Measurements from ENCODE around the gene NUDT6.

NUDT6 gene

GRCh38 chr4:122879001-122879400 is 43.4 kb downstream of the NUDT6 start:
- H2AFZ ChIP-seq (ENCODE audit: low read length): no peak overlapping the region
- H3K9me2 ChIP-seq (replicated peaks; ENCODE audit: low read depth, low read length): no peaks in the 10 kb centered on the region
- H3K4me3 ChIP-seq (ENCODE audit: low read length, poor library complexity, severe bottlenecking): no peak overlapping the region
- no peaks in the 10 kb centered on the region for H3K27me3 ChIP-seq (ENCODE audit: insufficient read depth, low read length, poor library complexity, severe bottlenecking)
- H4K20me1 ChIP-seq (ENCODE audit: insufficient read depth, low read length, poor library complexity, severe bottlenecking): no peaks in the 10 kb centered on the region
- H3F3A ChIP-seq (ENCODE audit: low read depth): no peaks in the 10 kb centered on the region
- no peaks in the 10 kb centered on the region for H3K4me1 ChIP-seq (ENCODE audit: insufficient read depth, low read length, poor library complexity, severe bottlenecking)
- TF ChIP-seq EZH2phosphoT487 (IDR thresholded peaks at IDR 0.05; ENCODE audit: borderline replicate concordance): no peak
- no peaks in the 10 kb centered on the region for H3K9me3 ChIP-seq (ENCODE audit: insufficient read depth, low read depth, low read length)
- H3K4me2 ChIP-seq (ENCODE audit: low read depth, low read length, poor library complexity, severe bottlenecking): no peak overlapping the region
- no peak overlapping the region for H3K9ac ChIP-seq (ENCODE audit: low read depth, low read length, poor library complexity, severe bottlenecking)
- no peaks in the 10 kb centered on the region for H3K36me3 ChIP-seq (ENCODE audit: insufficient read depth, low read length)
- no peaks in the 10 kb centered on the region for H3K79me2 ChIP-seq (ENCODE audit: insufficient read depth, low read length)

- Histone ChIP-seq H3K9ac (ENCODE audit: low read depth, low read length, poor library complexity, severe bottlenecking) (no peak overlapping the region), H3K4me1 (ENCODE audit: insufficient read depth, low read length, poor library complexity, severe bottlenecking) (no peaks in the 10 kb centered on the region), H3K36me3 (ENCODE audit: insufficient read depth, low read length) (no peaks in the 10 kb centered on the region), H3K4me2 (ENCODE audit: low read depth, low read length, poor library complexity, severe bottlenecking) (no peak overlapping the region), H3F3A (ENCODE audit: low read depth) (no peaks in the 10 kb centered on the region), H4K20me1 (ENCODE audit: insufficient read depth, low read length, poor library complexity, severe bottlenecking) (no peaks in the 10 kb centered on the region), H3K79me2 (ENCODE audit: insufficient read depth, low read length) (no peaks in the 10 kb centered on the region), H2AFZ (ENCODE audit: low read length) (no peak overlapping the region), H3K4me3 (ENCODE audit: low read length, poor library complexity, severe bottlenecking) (no peak overlapping the region), H3K9me2 (replicated peaks; ENCODE audit: low read depth, low read length) (no peaks in the 10 kb centered on the region), H3K27me3 (ENCODE audit: insufficient read depth, low read length, poor library complexity, severe bottlenecking) (peaks cover 10% of the 10 kb centered on the region), H3K9me3 (ENCODE audit: insufficient read depth, low read depth, low read length) (no peaks in the 10 kb centered on the region)
- TF ChIP-seq CTCF (conservative IDR thresholded peaks at IDR 0.05; ENCODE audit: low read length): no peak
- TF ChIP-seq EZH2phosphoT487 (IDR thresholded peaks at IDR 0.05; ENCODE audit: borderline replicate concordance): no peak
These were observed 45.9 kb downstream of the NUDT6 start for GRCh38 chr4:122876456-122876855.

DNA sequence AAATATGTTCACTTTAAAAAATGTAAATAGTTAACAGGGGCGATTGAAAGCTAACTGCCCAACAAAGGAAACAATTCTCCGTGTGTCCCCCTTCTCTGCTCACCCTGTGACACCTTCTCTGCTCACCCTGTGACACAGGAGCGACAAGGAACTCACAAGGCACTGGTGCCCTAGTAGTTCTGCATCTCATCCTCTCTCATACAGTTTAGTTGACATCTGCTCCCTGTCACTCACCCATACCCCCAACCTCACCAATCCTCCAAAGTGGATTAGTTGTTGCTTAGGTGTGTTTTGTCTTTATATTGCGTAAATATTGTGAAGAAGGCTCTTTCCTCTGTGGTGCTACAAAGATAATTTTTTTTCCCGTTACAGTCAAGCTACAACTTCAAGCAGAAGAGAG is 46.4 kb downstream of the NUDT6 start:
- Histone ChIP-seq H4K20me1 (ENCODE audit: insufficient read depth, low read length, poor library complexity, severe bottlenecking) (no peaks in the 10 kb centered on the region), H3K9me3 (ENCODE audit: insufficient read depth, low read depth, low read length) (no peaks in the 10 kb centered on the region), H3K27me3 (ENCODE audit: insufficient read depth, low read length, poor library complexity, severe bottlenecking) (peaks cover 10% of the 10 kb centered on the region), H3K36me3 (ENCODE audit: insufficient read depth, low read length) (no peaks in the 10 kb centered on the region), H3K4me1 (ENCODE audit: insufficient read depth, low read length, poor library complexity, severe bottlenecking) (no peaks in the 10 kb centered on the region), H3K79me2 (ENCODE audit: insufficient read depth, low read length) (no peaks in the 10 kb centered on the region), H3F3A (ENCODE audit: low read depth) (no peaks in the 10 kb centered on the region), H3K9me2 (replicated peaks; ENCODE audit: low read depth, low read length) (no peaks in the 10 kb centered on the region), H3K9ac (ENCODE audit: low read depth, low read length, poor library complexity, severe bottlenecking) (no peak overlapping the region), H2AFZ (ENCODE audit: low read length) (no peak overlapping the region), H3K4me2 (ENCODE audit: low read depth, low read length, poor library complexity, severe bottlenecking) (no peak overlapping the region), H3K4me3 (ENCODE audit: low read length, poor library complexity, severe bottlenecking) (no peak overlapping the region)
- TF ChIP-seq CTCF (conservative IDR thresholded peaks at IDR 0.05; ENCODE audit: low read length) (no peak), EZH2phosphoT487 (IDR thresholded peaks at IDR 0.05; ENCODE audit: borderline replicate concordance) (no peak)

GRCh38 chr4:122873821-122874593 is 48.4 kb downstream of the NUDT6 start:
- H3K9me3 ChIP-seq (ENCODE audit: insufficient read depth, low read depth, low read length): no peaks in the 10 kb centered on the region
- H3K36me3 ChIP-seq (ENCODE audit: insufficient read depth, low read length): no peaks in the 10 kb centered on the region
- H3K27me3 ChIP-seq (ENCODE audit: insufficient read depth, low read length, poor library complexity, severe bottlenecking): peaks cover 10% of the 10 kb centered on the region
- no peaks in the 10 kb centered on the region for H3K79me2 ChIP-seq (ENCODE audit: insufficient read depth, low read length)
- H2AFZ ChIP-seq (ENCODE audit: low read length): no peak overlapping the region
- no peak overlapping the region for H3K4me3 ChIP-seq (ENCODE audit: low read length, poor library complexity, severe bottlenecking)
- no peaks in the 10 kb centered on the region for H3F3A ChIP-seq (ENCODE audit: low read depth)
- no peaks in the 10 kb centered on the region for H3K4me1 ChIP-seq (ENCODE audit: insufficient read depth, low read length, poor library complexity, severe bottlenecking)
- H3K9ac ChIP-seq (ENCODE audit: low read depth, low read length, poor library complexity, severe bottlenecking): no peak overlapping the region
- H4K20me1 ChIP-seq (ENCODE audit: insufficient read depth, low read length, poor library complexity, severe bottlenecking): no peaks in the 10 kb centered on the region
- H3K4me2 ChIP-seq (ENCODE audit: low read depth, low read length, poor library complexity, severe bottlenecking): no peak overlapping the region
- TF ChIP-seq EZH2phosphoT487 (IDR thresholded peaks at IDR 0.05; ENCODE audit: borderline replicate concordance): no peak
- no peak for TF ChIP-seq CTCF (conservative IDR thresholded peaks at IDR 0.05; ENCODE audit: low read length)
- no peaks in the 10 kb centered on the region for H3K9me2 ChIP-seq (replicated peaks; ENCODE audit: low read depth, low read length)

All from Loucy (cell line).